NCI-H1694 treated with DMSO at 0.1 percent for 48 hours (cell line): ENCODE measurements around the gene BRAF.
"Not testable (repeated sequence)": the region's sequence is repeated elsewhere in the genome, so short reads cannot be mapped to it uniquely, and the experiment has no call there.

ENCODE experiments used
- DNase-seq: peaks from one replicate; lab custom pipeline; 2025; lab: John Stamatoyannopoulos, UW

BRAF gene

GRCh38 chr7:140877249-140877524 is 47.5 kb downstream of the BRAF start:
- DNase-seq, result no peak

GRCh38 chr7:140876519-140877248 is 48.0 kb downstream of the BRAF start:
- no peak for DNase-seq

GRCh38 chr7:140873434-140873833 is 51.3 kb downstream of the BRAF start:
- no peak for DNase-seq

GRCh38 chr7:140870003-140870402 is 54.7 kb downstream of the BRAF start:
- DNase-seq, result no peak

GRCh38 chr7:140869430-140869829 is 55.3 kb downstream of the BRAF start:
- DNase-seq, result no peak

GRCh38 chr7:140867467-140868462 is 57.0 kb downstream of the BRAF start:
- DNase-seq, result no peak

- DNase-seq, result no peak
These were observed 57.8 kb downstream of the BRAF start for GRCh38 chr7:140866926-140867325.

GRCh38 chr7:140864732-140865131 is 60.0 kb downstream of the BRAF start:
- DNase-seq, result no peak

GRCh38 chr7:140863867-140864266 is 60.9 kb downstream of the BRAF start:
- no peak for DNase-seq

GRCh38 chr7:140863184-140863583 is 61.5 kb downstream of the BRAF start:
- no peak for DNase-seq

GRCh38 chr7:140857048-140857447 is 67.7 kb downstream of the BRAF start:
- no peak for DNase-seq

GRCh38 chr7:140841166-140841715 is 83.5 kb downstream of the BRAF start:
- no peak for DNase-seq

GRCh38 chr7:140831724-140832123 is 93.0 kb downstream of the BRAF start:
- no peak for DNase-seq

GRCh38 chr7:140829720-140830119 is 95.0 kb downstream of the BRAF start:
- no peak for DNase-seq

GRCh38 chr7:140828741-140829140 is 96.0 kb downstream of the BRAF start:
- no peak for DNase-seq

GRCh38 chr7:140817383-140817782 is 107.3 kb downstream of the BRAF start:
- not testable (repeated sequence) for DNase-seq

- DNase-seq, result peak; percentile 79
These were observed 113.7 kb downstream of the BRAF start for GRCh38 chr7:140810830-140811556.

- no peak for DNase-seq
These were observed 114.3 kb downstream of the BRAF start for GRCh38 chr7:140810385-140810784.

- no peak for DNase-seq
These were observed 145.8 kb downstream of the BRAF start for GRCh38 chr7:140778975-140779374.

- DNase-seq, result no peak
These were observed 146.2 kb downstream of the BRAF start for GRCh38 chr7:140778568-140778967.

GRCh38 chr7:140774371-140774770 is 150.4 kb downstream of the BRAF start:
- DNase-seq, result no peak

GRCh38 chr7:140773104-140773503 is 151.6 kb downstream of the BRAF start:
- no peak for DNase-seq
